Tibial artery (tissue), 4 donors: ENCODE results near the gene ATP11A.
A peak's percentile ranks its signal among the peaks of the same experiment; 100 is the strongest.
"Not testable (repeated sequence)": the region's sequence is repeated elsewhere in the genome, so short reads cannot be mapped to it uniquely, and the experiment has no call there.

Source experiments
- DNase-seq, 2 donors: peaks; one replicate each; pipeline ENCODE4 v3.0.0-alpha.2; 2019
- H3K27ac ChIP-seq, 2 donors: fragments of 200-600 bp; sonication (generic) in 1 of 2; 1 replicate in 1 of 2; 2 replicates in 1 of 2; pipeline ENCODE4 v1.5.1; 2018 to 2019; ENCODE audit warnings: mild to moderate bottlenecking in 1 of 2
- H3K27me3 ChIP-seq, 2 donors: fragments of 200-600 bp; sonication (generic) in 1 of 2; one replicate each; pipeline versions ENCODE4 v1.5.1 to v1.6.0; 2016 to 2019
- H3K36me3 ChIP-seq, 3 donors: fragments of 200-600 bp; sonication (generic) in 2 of 3; one replicate each; pipeline ENCODE4 v1.5.1; 2016 to 2019; ENCODE audit warnings: mild to moderate bottlenecking in 2 of 3
- H3K4me1 ChIP-seq, 4 donors: fragments of 200-600 bp; sonication (generic) in 2 of 4; 1 replicate in 3 of 4; 2 replicates in 1 of 4; pipeline ENCODE4 v1.5.1; 2016 to 2019
- H3K4me3 ChIP-seq, 2 donors: fragments of 200-600 bp; sonication (generic) in 1 of 2; 1 replicate in 1 of 2; 2 replicates in 1 of 2; pipeline ENCODE4 v1.5.1; 2018 to 2019; ENCODE audit warnings: mild to moderate bottlenecking in 2 of 2
- H3K9me3 ChIP-seq, 3 donors: fragments of 200-600 bp; sonication (generic) in 1 of 3; one replicate each; pipeline ENCODE4 v1.5.1; 2016 to 2019
- intact Hi-C: fragments of 100-400 bp; cut with DNase I; formaldehyde crosslinking; loops from one replicate; pipeline ENCODE4 v1.15.0; 2023; ENCODE audit warnings: low total_unique reads
- TF ChIP-seq, protein P1 (sequence below), 2 experiments: fragments of 200-600 bp in 1 of 2; fragments of 450-650 bp in 1 of 2; IDR thresholded peaks; one replicate each; pipeline ENCODE4 v1.5.1; 2017 to 2019; ENCODE audit warnings: antibody characterized with exemption in 2 of 2, mild to moderate bottlenecking in 1 of 2, moderate library complexity in 1 of 2

Gene ATP11A

GRCh38 chr13:112784811-112785482, 95.1 kb downstream of the ATP11A start:
- Histone ChIP-seq H3K36me3 (peaks cover 8 to 24% (median 19%) of the 10 kb centered on the region in 3 donors), H3K27me3 (no peaks in the 10 kb centered on the region), H3K4me1 (no peaks in the 10 kb centered on the region), H3K27ac (no peak overlapping the region), H3K4me3 (no peak overlapping the region), H3K9me3 (no peaks in the 10 kb centered on the region)
- DNase-seq, result peak in 1 of 2 donors; percentile 47
- TF ChIP-seq, protein P1, sequence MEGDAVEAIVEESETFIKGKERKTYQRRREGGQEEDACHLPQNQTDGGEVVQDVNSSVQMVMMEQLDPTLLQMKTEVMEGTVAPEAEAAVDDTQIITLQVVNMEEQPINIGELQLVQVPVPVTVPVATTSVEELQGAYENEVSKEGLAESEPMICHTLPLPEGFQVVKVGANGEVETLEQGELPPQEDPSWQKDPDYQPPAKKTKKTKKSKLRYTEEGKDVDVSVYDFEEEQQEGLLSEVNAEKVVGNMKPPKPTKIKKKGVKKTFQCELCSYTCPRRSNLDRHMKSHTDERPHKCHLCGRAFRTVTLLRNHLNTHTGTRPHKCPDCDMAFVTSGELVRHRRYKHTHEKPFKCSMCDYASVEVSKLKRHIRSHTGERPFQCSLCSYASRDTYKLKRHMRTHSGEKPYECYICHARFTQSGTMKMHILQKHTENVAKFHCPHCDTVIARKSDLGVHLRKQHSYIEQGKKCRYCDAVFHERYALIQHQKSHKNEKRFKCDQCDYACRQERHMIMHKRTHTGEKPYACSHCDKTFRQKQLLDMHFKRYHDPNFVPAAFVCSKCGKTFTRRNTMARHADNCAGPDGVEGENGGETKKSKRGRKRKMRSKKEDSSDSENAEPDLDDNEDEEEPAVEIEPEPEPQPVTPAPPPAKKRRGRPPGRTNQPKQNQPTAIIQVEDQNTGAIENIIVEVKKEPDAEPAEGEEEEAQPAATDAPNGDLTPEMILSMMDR (IDR thresholded peaks at IDR 0.05), result no peak
- intact Hi-C loops, result no loop called here

DNA sequence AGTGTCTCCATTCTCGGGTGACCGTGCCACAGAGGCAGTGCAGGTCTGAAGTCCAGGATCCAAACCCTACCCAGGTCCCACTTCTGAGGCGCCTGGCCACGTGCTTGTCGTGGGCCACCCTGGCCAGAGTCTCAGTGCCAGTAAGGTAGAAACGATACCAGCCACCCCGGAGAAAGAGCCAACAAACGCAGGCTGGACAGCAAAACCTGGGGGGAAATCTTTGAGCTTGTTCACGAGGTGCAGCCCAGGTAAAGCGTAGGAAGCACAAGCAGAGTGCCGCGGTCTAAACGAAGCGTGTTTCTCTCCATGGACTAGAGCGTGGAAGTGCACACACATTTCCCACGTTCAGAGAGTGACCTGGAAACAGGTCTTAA, 95.6 kb downstream of the ATP11A start:
- no peak overlapping the region for H3K4me3 ChIP-seq
- intact Hi-C loops, result no loop called here
- H3K4me1 ChIP-seq, result no peaks in the 10 kb centered on the region
- H3K27ac ChIP-seq, result no peak overlapping the region
- DNase-seq, result no peak
- no peaks in the 10 kb centered on the region for H3K27me3 ChIP-seq
- H3K36me3 ChIP-seq, result peaks cover 8 to 24% (median 19%) of the 10 kb centered on the region in 3 donors
- TF ChIP-seq, protein P1 (IDR thresholded peaks at IDR 0.05), result no peak
- H3K9me3 ChIP-seq, result no peaks in the 10 kb centered on the region

GRCh38 chr13:112786810-112787209, 97.0 kb downstream of the ATP11A start:
- H3K4me3 ChIP-seq, DNase-seq, H3K4me1 ChIP-seq, H3K9me3 ChIP-seq, H3K27ac ChIP-seq, H3K27me3 ChIP-seq, intact Hi-C loops: not testable (repeated sequence)
- H3K36me3 ChIP-seq, result peaks cover 8 to 24% (median 24%) of the 10 kb centered on the region in 3 donors

GRCh38 chr13:112790735-112791641, 101.2 kb downstream of the ATP11A start:
- intact Hi-C loops, result no loop called here
- Histone ChIP-seq H3K4me1 (no peaks in the 10 kb centered on the region), H3K4me3 (no peak overlapping the region), H3K27ac (no peak overlapping the region), H3K36me3 (peaks cover 8 to 13% (median 12%) of the 10 kb centered on the region in 3 donors), H3K9me3 (no peaks in the 10 kb centered on the region), H3K27me3 (no peaks in the 10 kb centered on the region)
- TF ChIP-seq, protein P1 (IDR thresholded peaks at IDR 0.05), result no peak
- DNase-seq, result peak in 1 of 2 donors; percentile 51

DNA sequence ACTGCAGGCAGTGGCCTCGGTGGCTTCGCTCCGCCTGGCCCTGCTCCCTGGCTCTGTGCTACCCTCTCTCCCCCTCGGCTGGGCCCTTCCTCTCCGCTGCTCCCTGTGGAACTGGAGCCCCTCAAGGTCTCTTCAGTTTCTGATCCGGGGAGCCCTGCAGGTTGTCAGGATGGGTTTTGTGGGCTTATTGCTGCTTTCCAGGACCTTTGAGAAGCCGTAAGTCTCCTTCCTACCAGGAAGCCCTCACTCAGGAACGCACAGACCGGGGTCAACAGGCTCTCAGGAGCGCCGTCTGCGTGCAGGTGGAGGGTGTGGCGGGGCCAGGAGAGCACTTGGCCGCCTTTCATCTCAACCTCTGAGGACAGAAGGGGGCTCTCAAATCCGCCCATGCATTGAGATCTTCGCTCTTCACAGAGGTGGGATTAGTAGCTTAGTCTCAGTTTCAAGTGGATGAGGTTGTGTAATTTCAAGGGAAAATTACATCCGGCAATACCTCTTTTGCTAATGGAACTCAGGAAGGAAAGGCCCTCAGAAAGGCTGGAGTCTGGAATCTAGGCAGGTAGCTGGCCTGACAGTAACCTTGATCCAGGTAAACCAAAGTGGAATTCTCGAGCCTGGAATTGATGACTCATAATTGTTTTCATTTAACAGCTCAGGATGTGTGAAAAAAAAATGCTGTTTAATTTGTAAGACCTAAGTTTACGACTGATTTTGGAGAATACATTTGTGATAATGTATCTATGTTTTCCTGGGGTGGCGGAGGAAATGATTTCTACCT, 102.0 kb downstream of the ATP11A start:
- intact Hi-C loops, result no loop called here
- no peak overlapping the region for H3K4me3 ChIP-seq
- no peaks in the 10 kb centered on the region for H3K27me3 ChIP-seq
- H3K36me3 ChIP-seq, result peaks cover 4 to 12% (median 8%) of the 10 kb centered on the region in 3 donors
- H3K27ac ChIP-seq, result no peak overlapping the region
- no peaks in the 10 kb centered on the region for H3K9me3 ChIP-seq
- peak in 1 of 2 donors; percentile 48 for DNase-seq
- no peaks in the 10 kb centered on the region for H3K4me1 ChIP-seq
- TF ChIP-seq, protein P1 (IDR thresholded peaks at IDR 0.05), result no peak
